Stimulated activated CD4-positive, alpha-beta T cell treated with anti-CD3 and anti-CD28 coated beads, TNF-alpha, amount 100 ng/mL, for 48 hours (primary cell): Measurements from ENCODE around the gene PSMA4.
A peak's percentile ranks its signal among the peaks of the same experiment; 100 is the strongest.
"Not testable (repeated sequence)": the region's sequence is repeated elsewhere in the genome, so short reads cannot be mapped to it uniquely, and the experiment has no call there.

Experiments
- DNase-seq, 3 donors: peaks; one replicate each; pipeline ENCODE4 v3.0.0-alpha.2; 2020; ENCODE audit warnings: low read depth in 3 of 3

PSMA4 gene

GRCh38 chr15:78540141-78540870 is at the start of gene PSMA4:
TSS of gene PSMA4 (plus strand) at chr15:78540444. CDS start at chr15:78541928, 1,484 bp downstream.
- DNase-seq = peak; percentile 89 to 92 (median 91)

DNA sequence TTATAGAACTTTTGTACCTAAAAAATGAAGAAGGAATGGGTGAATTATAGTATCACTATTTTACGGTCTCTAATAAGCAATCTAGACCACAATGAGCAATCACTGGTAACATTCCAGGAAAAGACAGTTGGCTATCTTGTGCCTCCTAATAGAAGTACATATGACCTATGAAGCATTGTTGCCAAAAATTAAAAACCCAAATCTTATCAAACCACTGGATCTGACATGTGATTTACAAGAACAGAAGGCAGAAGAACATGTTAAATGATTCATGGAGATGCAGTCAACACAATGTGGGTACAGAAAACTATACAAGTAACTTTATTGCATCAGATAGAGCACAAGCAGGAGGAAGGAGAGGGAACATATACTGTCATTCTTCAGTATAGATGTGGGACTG is 47.4 kb upstream of the PSMA4 start:
- DNase-seq = no peak

DNA sequence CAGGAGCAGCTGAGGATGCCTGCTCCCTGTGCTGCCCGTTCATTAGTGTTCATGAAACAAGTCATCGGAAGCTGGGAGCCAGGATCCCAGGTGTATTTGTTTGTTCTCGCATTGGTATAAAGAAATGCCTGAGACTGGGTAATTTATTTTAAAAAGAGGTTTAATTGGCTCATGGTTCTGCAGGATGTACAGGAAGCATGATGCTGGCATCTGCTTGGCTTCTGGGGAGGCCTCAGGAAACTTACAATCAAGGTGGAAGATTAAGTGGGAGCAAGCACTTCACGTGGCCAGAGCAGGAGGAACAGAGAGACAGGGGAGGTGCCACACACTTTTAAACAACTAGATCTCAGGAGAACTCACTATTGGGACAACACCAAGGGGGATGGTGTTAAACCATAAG is 38.4 kb upstream of the PSMA4 start:
- DNase-seq = no peak

DNA sequence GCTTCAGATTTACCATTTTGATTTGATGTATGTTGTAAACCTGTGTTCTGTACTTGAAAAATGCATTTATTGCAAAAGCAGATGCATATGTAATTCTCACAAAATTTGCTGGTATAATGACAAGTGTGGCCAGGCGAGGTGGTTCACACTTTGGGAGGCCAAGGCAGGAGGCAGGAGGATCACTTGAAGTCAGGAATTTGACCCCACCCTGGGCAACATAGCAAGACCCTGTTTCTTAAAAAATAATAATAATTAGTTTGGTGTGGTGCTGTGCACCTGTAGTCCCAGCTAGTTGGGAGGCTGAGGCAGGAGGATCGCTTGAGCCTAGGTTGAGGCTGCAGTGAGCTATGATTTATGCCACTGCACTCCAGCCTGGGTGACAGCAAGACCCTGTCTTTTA is 37.6 kb upstream of the PSMA4 start:
- DNase-seq = no peak

- peak; percentile 67 to 73 (median 67) for DNase-seq
Observed at GRCh38 chr15:78506971-78507830, 33.0 kb upstream of the PSMA4 start, which contains the start of gene HYKK. TSS of gene HYKK (plus strand) at chr15:78507577. CDS start at chr15:78513089, 5,512 bp downstream.

- no peak for DNase-seq
Observed at GRCh38 chr15:78507831-78508160, 32.4 kb upstream of the PSMA4 start.

- DNase-seq = no peak
Observed at GRCh38 chr15:78508272-78508671, 32.0 kb upstream of the PSMA4 start.

GRCh38 chr15:78509726-78510312 is 30.4 kb upstream of the PSMA4 start:
- no peak for DNase-seq

DNA sequence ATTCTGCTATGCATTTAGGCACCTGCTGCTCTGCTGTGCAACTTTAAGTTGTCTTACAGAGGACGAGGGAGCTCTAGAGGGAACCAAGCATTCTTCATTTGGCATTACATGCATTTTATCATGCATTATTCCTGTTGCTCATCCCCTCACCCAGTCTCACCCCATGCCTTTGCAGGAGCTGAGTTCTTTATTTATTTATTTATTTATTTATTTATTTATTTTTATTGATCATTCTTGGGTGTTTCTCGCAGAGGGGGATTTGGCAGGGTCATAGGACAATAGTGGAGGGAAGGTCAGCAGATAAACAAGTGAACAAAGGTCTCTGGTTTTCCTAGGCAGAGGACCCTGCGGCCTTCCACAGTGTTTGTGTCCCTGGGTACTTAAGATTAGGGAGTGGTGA is 20.2 kb upstream of the PSMA4 start:
- not testable (repeated sequence) for DNase-seq

GRCh38 chr15:78524230-78524629 is 16.0 kb upstream of the PSMA4 start:
- no peak for DNase-seq

- no peak for DNase-seq
Observed at GRCh38 chr15:78527325-78527724, 12.9 kb upstream of the PSMA4 start.

DNA sequence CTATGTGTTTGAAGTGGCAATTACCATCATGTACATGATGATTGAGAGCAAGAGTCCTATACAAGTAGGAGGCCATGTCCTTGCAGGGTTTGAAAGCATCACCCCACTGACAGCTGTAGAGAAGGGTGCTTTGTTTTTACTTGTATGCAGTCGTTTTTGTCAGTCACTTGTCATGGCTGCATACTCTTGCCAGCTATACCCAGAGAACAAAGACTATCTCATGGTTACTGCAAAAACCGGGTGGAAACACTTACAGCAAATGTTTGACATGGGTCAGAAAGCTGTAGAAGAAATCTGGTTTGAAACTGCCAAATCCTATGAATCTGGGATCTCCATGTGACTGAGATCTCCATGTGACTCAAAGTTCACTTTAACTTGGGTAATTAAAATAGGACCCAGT is 6.9 kb upstream of the PSMA4 start:
- no peak for DNase-seq

- no peak for DNase-seq
Observed at GRCh38 chr15:78536134-78536533, 4.1 kb upstream of the PSMA4 start.

DNA sequence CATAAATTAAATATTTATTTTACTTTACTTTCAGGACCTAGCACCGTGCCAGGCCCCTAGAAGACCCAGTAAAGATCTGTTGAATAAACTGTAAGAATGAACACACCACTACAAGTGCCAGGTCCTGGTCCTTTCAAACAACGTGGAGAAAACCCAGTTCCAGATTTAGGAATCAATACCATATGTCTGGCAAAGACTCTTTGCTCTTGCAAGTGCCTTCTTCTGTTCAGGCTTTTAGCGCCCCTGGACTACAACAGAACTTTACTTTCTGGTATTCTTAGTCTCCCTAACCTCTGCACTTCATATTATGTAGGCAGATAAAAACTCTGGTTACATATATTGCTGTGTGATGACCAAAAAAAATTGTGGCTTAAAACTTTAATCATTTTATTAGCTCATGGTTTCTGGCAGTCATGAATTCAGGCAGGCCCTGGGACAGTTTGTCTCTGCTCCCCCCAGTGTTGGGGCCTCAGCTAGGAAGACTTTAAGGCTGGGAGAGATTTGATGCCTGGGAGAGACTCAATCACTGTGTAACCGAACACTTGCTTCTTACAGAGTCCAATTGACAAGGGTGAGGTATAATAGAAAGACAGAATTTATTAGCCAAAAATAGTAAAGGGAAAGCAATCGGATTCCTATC is 2.9 kb upstream of the PSMA4 start:
- DNase-seq = no peak

- DNase-seq = no peak
Observed at GRCh38 chr15:78538358-78538757, 1.9 kb upstream of the PSMA4 start.

- DNase-seq = not testable (repeated sequence)
Observed at GRCh38 chr15:78539464-78540140, 642 bp upstream of the PSMA4 start.

DNA sequence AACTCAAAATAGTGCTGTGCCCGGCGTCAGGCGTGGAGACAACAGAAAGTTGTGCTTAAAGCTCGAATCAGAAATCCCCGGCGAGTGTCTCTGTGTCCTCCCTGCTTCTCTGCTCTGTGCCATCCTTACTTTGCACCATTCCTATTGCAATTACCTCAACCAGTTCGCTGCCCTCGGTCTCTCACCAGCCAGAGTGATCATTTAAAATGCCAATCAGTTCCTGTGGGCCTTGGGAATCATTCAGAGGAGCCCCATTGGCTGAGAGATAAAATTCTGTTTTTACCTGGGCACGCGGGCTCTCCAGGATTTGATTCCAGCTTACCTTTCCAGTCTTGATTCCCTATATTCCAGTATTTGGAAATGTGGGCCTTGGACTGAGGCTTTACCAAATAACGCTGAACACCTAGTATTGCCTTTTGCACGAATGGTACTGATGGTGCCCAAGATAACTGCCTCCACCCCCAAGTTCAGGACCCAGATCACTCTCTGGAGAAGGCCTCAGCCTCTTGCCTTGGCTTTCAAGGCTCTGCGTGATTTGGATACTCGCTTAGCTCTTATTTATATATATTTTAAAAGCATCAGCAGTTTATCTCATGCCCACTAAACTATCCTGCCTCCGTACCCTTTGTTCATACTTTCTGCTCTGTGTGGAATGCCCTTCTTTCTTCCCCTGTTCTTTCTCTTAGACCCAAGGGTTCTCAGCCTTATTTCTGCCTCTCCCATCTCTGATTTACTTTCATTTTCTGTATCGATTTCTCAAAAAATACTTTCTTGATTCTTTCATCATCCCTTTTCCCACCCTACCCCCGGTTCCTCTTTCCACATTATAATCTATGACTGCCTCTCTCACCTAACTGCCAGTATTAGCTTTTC is 863 bp downstream of the PSMA4 start:
- peak in 1 of 3 donors; percentile 1 for DNase-seq

DNA sequence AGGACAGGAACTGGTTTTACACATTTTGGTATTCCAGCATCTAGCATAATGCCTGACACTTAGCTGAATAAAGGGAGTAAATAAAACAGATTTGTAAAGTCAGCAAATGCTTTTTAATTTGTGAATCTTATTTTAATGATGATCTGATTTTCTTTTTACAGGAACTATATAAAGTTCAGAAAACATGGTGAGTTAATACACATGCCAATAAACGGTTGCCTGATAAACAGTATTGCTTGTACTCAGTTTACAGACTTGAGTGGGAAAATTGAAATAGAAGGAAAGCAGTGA is 1.4 kb downstream of the PSMA4 start:
- DNase-seq = no peak

DNA sequence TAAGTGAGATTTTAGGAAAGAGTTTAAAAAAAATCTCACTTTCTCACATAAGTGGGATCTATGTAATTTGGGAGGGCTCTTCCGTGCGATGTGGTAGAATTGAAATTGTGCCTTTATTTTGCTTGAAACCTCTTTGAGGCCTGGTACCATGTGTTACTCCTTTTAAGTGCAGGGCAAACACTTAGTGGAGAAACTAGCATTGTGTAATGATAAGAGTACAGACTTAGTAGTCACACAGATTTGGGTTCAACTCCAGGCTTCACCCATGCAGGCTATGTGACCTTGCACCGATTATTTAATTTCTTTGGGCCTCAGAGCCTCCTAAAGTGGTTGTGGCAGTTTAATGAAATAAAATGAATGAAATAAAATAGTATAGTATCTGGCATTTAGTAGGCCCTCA is 2.4 kb downstream of the PSMA4 start:
- DNase-seq = no peak

- DNase-seq = no peak
Observed at GRCh38 chr15:78550194-78550593, 9.9 kb downstream of the PSMA4 start.

- DNase-seq = no peak
Observed at GRCh38 chr15:78550815-78551214, 10.6 kb downstream of the PSMA4 start.
